ENCODE data around the gene SDHC.
"Not testable (repeated sequence)": the region's sequence is repeated elsewhere in the genome, so short reads cannot be mapped to it uniquely, and the experiment has no call there.

SDHC gene

GRCh38 chr1:161398900-161399256, 84.7 kb downstream of the SDHC start:
- DNase-seq (ENCODE audit: low read depth): no peak
- TF ChIP-seq, protein P1, sequence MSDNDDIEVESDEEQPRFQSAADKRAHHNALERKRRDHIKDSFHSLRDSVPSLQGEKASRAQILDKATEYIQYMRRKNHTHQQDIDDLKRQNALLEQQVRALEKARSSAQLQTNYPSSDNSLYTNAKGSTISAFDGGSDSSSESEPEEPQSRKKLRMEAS (IDR thresholded peaks at IDR 0.05; ENCODE audit: low read depth, low read length): no peak
- TF ChIP-seq POLR2A (IDR thresholded peaks at IDR 0.05; ENCODE audit: extremely low read depth, insufficient read length): no peak
- TF ChIP-seq MYC (IDR thresholded peaks at IDR 0.05; ENCODE audit: low read depth, low read length): no peak
- TF ChIP-seq, protein P2, sequence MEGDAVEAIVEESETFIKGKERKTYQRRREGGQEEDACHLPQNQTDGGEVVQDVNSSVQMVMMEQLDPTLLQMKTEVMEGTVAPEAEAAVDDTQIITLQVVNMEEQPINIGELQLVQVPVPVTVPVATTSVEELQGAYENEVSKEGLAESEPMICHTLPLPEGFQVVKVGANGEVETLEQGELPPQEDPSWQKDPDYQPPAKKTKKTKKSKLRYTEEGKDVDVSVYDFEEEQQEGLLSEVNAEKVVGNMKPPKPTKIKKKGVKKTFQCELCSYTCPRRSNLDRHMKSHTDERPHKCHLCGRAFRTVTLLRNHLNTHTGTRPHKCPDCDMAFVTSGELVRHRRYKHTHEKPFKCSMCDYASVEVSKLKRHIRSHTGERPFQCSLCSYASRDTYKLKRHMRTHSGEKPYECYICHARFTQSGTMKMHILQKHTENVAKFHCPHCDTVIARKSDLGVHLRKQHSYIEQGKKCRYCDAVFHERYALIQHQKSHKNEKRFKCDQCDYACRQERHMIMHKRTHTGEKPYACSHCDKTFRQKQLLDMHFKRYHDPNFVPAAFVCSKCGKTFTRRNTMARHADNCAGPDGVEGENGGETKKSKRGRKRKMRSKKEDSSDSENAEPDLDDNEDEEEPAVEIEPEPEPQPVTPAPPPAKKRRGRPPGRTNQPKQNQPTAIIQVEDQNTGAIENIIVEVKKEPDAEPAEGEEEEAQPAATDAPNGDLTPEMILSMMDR (IDR thresholded peaks at IDR 0.05; ENCODE audit: low read depth, low read length): no peak
- H3K4me3 ChIP-seq (ENCODE audit: low read depth, low read length): peak overlapping the region; percentile 82

DNA sequence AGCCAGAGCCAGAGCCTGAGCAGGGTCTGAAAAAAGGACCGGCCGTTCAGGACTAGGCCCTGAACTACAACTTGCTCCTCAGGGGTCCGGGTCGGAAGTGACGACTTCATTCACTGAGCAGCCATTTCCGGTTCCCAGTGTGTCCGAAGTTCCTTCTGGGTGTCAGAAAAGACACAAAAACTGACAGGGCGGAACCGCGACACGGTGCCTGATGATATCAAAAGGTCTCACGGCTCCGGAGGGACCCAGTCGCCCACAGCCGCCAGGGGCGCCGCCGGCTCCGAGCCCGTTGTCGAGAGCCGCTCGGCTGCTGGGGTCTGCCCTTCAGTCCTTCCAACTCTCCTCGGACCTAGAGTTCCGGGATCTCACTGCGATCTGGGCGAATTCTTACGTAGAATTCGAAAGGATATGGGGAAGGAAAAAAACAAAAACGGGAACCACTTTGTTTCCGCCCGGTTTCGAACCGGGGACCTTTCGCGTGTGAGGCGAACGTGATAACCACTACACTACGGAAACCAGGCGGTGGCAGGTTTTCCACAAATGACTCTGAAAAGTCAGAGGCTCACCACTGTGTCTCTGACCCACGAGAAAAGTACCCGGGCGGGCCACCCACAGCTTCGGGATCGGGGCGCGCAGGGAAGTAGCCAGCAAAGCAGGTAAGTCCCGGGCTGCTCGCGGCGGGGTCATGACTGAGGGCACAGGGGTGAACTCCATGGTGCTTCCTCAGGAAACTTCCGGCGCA, 85.2 kb downstream of the SDHC start:
- TF ChIP-seq POLR2A (IDR thresholded peaks at IDR 0.05; ENCODE audit: extremely low read depth, insufficient read length) (peak; percentile 56), MYC (IDR thresholded peaks at IDR 0.05; ENCODE audit: low read depth, low read length) (no peak)
- TF ChIP-seq, protein P1 (IDR thresholded peaks at IDR 0.05; ENCODE audit: low read depth, low read length): no peak
- TF ChIP-seq, protein P2 (IDR thresholded peaks at IDR 0.05; ENCODE audit: low read depth, low read length): peak; percentile 44
- DNase-seq (ENCODE audit: low read depth): peak; percentile 93
- peak overlapping the region; percentile 82 for H3K4me3 ChIP-seq (ENCODE audit: low read depth, low read length)

GRCh38 chr1:161402446-161402845, 88.3 kb downstream of the SDHC start:
- TF ChIP-seq, protein P1 (IDR thresholded peaks at IDR 0.05; ENCODE audit: low read depth, low read length): no peak
- no peak for TF ChIP-seq POLR2A (IDR thresholded peaks at IDR 0.05; ENCODE audit: extremely low read depth, insufficient read length)
- TF ChIP-seq MYC (IDR thresholded peaks at IDR 0.05; ENCODE audit: low read depth, low read length): no peak
- TF ChIP-seq, protein P2 (IDR thresholded peaks at IDR 0.05; ENCODE audit: low read depth, low read length): no peak

DNA sequence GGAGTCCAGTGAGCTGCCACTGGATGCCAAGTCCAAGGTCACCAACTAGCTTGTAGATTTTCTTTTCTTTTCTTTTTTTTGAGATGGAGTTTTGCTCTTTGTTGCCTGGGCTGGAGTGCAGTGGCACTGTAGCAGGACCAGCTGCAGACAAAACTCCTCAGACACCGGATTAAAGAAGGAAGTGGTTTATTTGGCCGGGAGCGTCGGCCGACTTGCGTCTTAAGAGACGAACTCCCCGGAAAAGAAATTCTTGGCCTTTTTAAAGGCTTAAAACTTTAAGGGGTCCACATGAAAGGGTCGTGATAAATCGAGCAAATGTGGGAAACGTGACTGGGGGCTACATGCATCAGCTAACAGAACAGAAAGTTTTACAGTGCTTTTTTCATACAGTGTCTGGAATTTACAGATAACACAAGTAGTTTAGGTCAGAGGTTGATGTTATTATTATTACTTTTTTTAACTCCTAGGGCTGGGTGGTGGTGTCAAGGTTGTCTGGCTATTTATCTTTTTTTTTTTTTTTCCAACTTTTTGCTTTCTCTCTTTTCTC, 89.9 kb downstream of the SDHC start:
- TF ChIP-seq, protein P2 (IDR thresholded peaks at IDR 0.05; ENCODE audit: low read depth, low read length): no peak
- TF ChIP-seq MYC (IDR thresholded peaks at IDR 0.05; ENCODE audit: low read depth, low read length) (no peak), POLR2A (IDR thresholded peaks at IDR 0.05; ENCODE audit: extremely low read depth, insufficient read length) (no peak)
- TF ChIP-seq, protein P1 (IDR thresholded peaks at IDR 0.05; ENCODE audit: low read depth, low read length): no peak

More at GRCh38 chr1:161402446-161402845, 88.3 kb downstream of the SDHC start:
- H3K4me3 ChIP-seq (ENCODE audit: low read depth, low read length): no peak overlapping the region
- no peak for DNase-seq (ENCODE audit: low read depth)

GRCh38 chr1:161406551-161406950, 92.4 kb downstream of the SDHC start:
- H3K4me3 ChIP-seq (ENCODE audit: low read depth, low read length); DNase-seq (ENCODE audit: low read depth): not testable (repeated sequence)

More for the DNA sequence above, 89.9 kb downstream of the SDHC start:
- DNase-seq (ENCODE audit: low read depth): no peak
- no peak overlapping the region for H3K4me3 ChIP-seq (ENCODE audit: low read depth, low read length)

GRCh38 chr1:161407451-161407985, 93.3 kb downstream of the SDHC start:
- H3K4me3 ChIP-seq (ENCODE audit: low read depth, low read length): no peak overlapping the region
- no peak for DNase-seq (ENCODE audit: low read depth)
- TF ChIP-seq, protein P2 (IDR thresholded peaks at IDR 0.05; ENCODE audit: low read depth, low read length): no peak
- TF ChIP-seq MYC (IDR thresholded peaks at IDR 0.05; ENCODE audit: low read depth, low read length) (no peak), POLR2A (IDR thresholded peaks at IDR 0.05; ENCODE audit: extremely low read depth, insufficient read length) (no peak)
- TF ChIP-seq, protein P1 (IDR thresholded peaks at IDR 0.05; ENCODE audit: low read depth, low read length): no peak

All from NB4 (cell line).